A549 (cell line): Measurements from ENCODE around the gene TACR1.

Experiments
- CTCF ChIP-seq: fragments of >200 bp; sonication (Bioruptor Twin); formaldehyde crosslinking; IDR thresholded peaks from 3 replicates; pipeline ENCODE4 v1.5.1; 2016
- FOSL2 ChIP-seq, 2 experiments: fragments of 450-650 bp in 1 of 2; fragments of >200 bp in 1 of 2; sonication (Bioruptor Twin) in 1 of 2; formaldehyde crosslinking; IDR thresholded peaks; 2 replicates each; pipeline versions ENCODE4 v1.5.0 to v1.6.1; 2016 to 2020; ENCODE audit warnings: mild to moderate bottlenecking in 1 of 2, moderate library complexity in 1 of 2
- MAX ChIP-seq: IDR thresholded peaks from 2 replicates; pipeline ENCODE4 v1.6.1; 2012
- RAD21 ChIP-seq, 2 experiments: fragments of >200 bp in 1 of 2; sonication (Bioruptor Twin) in 1 of 2; formaldehyde crosslinking in 1 of 2; IDR thresholded peaks in 1 of 2; conservative IDR thresholded peaks in 1 of 2; 2 replicates in 1 of 2; 3 replicates in 1 of 2; pipeline ENCODE4 v1.6.1; 2012 to 2018; ENCODE audit warnings: inconsistent platforms in 1 of 2

GRCh38 chr2:75192496-75192895 lies 6.8 kb downstream of the TACR1 start:
- TF ChIP-seq MAX: no peak
- TF ChIP-seq CTCF: no peak
- no peak for TF ChIP-seq FOSL2 (IDR thresholded peaks at IDR 0.05)
- no peak for TF ChIP-seq FOSL2 (CRISPR knock-in tag; IDR thresholded peaks at IDR 0.05)
- TF ChIP-seq RAD21 (conservative IDR thresholded peaks at IDR 0.05 in 1 of 2, IDR thresholded peaks at IDR 0.05 in 1 of 2): no peak
